H1 (cell line): Measurements from ENCODE around the gene CIC. TPM values are rescaled to one million over a fixed set of nuclear protein-coding genes. Genes with fewer than 3 reads are reported as not detected.

Experiments used
- ATF3 ChIP-seq: IDR thresholded peaks from 2 replicates; pipeline ENCODE4 v1.6.1; 2011; ENCODE audit warnings: low read depth, mild to moderate bottlenecking, low read length; ENCODE audit not compliant: insufficient read depth
- BRCA1 ChIP-seq: IDR thresholded peaks from 2 replicates; pipeline ENCODE4 v1.6.1; 2012; ENCODE audit warnings: low read depth, low read length, improper control_type of control experiment
- CBX5 ChIP-seq: fragments of 300-800, 300-1000 bp; sonication (generic); IDR thresholded peaks from 2 replicates; pipeline ENCODE4 v1.7.1; 2016; ENCODE audit warnings: antibody characterized with exemption, low read length, low read depth
- CBX8 ChIP-seq: fragments of 300-800, 300-1000 bp; sonication (generic); IDR thresholded peaks from 2 replicates; pipeline ENCODE4 v1.7.1; 2016; ENCODE audit warnings: low read depth, low read length, borderline replicate concordance
- JUND ChIP-seq: IDR thresholded peaks from 2 replicates; pipeline ENCODE4 v1.6.1; 2011; ENCODE audit warnings: mild to moderate bottlenecking, improper control_type of control experiment, low read length
- RAD21 ChIP-seq, 2 experiments: IDR thresholded peaks in 1 of 2; conservative IDR thresholded peaks in 1 of 2; 2 replicates each; pipeline ENCODE4 v1.6.1; 2011; ENCODE audit warnings: low read depth in 2 of 2, low read length in 2 of 2, improper control_type of control experiment in 1 of 2, inconsistent platforms in 1 of 2, mild to moderate bottlenecking in 1 of 2, moderate library complexity in 1 of 2
- TAF1 ChIP-seq: IDR thresholded peaks from 2 replicates; pipeline ENCODE4 v1.6.1; 2011; ENCODE audit warnings: mild to moderate bottlenecking, low read depth, low read length
- YY1 ChIP-seq: IDR thresholded peaks from 2 replicates; pipeline ENCODE4 v1.6.1; 2011; ENCODE audit warnings: low read depth, mild to moderate bottlenecking, low read length
- polyA plus RNA-seq, 7 experiments: library from polyadenylated mRNA; depleted of rRNA in 3 of 7; stranded (reverse) in 5 of 7; unstranded in 2 of 7; fragments of >200 nt in 5 of 7; fragments of 200-250 nt in 2 of 7; gene quantifications; 1 replicate in 5 of 7; 2 replicates in 1 of 7; 4 replicates in 1 of 7; pipeline versions ENCODE4 v1.2.1 to v1.2.3, GENCODE V29; 2011 to 2013; ENCODE audit warnings: missing spikeins in 2 of 7, mixed read lengths in 2 of 7
- total RNA-seq: library from RNA; stranded (reverse); fragmentation: NEBNext Ultra II Directional; extraction: Animal tissue kit (Norgen Biotek cat#: 25700); gene quantifications from 2 replicates; pipeline ENCODE4 v1.2.1, GENCODE V29; 2021
- TF ChIP-seq, protein P1 (sequence below): fragments of 300-600 bp; sonication (generic); IDR thresholded peaks from 2 replicates; pipeline ENCODE4 v1.7.1; 2012; ENCODE audit warnings: low read length, moderate library complexity, mild to moderate bottlenecking, inconsistent platforms; ENCODE audit not compliant: insufficient replicate concordance

The CIC gene
- total and polyA plus RNA-seq, 2 of the 8 experiments (the other 6 are each of a cell fraction or from before 2014, with no cell fraction given) = 13.2 to 43.6 TPM

DNA sequence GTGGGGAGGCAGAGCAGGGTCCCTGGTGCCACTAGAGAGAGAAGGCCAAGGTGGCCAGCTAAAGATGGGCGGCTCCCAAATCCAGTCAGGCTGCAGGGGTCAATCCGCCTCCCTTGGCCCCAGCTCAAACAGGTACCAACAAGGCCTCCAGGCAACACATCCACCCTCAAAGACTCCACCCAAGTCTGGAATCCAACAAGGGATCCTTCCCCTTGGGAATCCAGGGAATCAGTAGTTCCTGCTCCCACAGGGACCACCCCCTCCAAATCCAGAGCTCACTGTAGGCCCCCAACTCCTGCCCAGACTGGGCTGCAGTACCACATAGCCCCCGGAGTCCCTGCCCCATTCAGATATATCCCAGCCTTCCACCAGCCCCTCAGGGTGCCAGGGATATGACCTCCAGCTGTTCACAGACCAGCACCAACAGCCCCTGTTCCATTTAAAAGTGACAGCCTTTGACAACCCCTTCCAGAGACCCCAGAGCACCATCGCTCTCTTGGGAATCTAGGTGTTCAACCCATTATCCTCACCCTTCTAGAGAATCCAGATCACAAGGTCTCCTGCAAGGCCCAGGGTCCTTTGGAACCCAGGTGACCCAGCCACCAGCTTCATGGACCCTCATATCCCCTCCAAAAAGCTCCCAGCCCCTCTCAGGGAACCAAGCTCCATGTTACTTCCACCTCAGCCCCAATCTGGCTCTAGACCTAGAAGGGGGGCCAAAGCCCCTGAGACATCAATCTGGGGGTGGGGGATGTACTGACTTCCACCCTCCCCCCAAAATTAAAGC, 17.3 kb upstream of the CIC start (continued):
- TF ChIP-seq, protein P1, sequence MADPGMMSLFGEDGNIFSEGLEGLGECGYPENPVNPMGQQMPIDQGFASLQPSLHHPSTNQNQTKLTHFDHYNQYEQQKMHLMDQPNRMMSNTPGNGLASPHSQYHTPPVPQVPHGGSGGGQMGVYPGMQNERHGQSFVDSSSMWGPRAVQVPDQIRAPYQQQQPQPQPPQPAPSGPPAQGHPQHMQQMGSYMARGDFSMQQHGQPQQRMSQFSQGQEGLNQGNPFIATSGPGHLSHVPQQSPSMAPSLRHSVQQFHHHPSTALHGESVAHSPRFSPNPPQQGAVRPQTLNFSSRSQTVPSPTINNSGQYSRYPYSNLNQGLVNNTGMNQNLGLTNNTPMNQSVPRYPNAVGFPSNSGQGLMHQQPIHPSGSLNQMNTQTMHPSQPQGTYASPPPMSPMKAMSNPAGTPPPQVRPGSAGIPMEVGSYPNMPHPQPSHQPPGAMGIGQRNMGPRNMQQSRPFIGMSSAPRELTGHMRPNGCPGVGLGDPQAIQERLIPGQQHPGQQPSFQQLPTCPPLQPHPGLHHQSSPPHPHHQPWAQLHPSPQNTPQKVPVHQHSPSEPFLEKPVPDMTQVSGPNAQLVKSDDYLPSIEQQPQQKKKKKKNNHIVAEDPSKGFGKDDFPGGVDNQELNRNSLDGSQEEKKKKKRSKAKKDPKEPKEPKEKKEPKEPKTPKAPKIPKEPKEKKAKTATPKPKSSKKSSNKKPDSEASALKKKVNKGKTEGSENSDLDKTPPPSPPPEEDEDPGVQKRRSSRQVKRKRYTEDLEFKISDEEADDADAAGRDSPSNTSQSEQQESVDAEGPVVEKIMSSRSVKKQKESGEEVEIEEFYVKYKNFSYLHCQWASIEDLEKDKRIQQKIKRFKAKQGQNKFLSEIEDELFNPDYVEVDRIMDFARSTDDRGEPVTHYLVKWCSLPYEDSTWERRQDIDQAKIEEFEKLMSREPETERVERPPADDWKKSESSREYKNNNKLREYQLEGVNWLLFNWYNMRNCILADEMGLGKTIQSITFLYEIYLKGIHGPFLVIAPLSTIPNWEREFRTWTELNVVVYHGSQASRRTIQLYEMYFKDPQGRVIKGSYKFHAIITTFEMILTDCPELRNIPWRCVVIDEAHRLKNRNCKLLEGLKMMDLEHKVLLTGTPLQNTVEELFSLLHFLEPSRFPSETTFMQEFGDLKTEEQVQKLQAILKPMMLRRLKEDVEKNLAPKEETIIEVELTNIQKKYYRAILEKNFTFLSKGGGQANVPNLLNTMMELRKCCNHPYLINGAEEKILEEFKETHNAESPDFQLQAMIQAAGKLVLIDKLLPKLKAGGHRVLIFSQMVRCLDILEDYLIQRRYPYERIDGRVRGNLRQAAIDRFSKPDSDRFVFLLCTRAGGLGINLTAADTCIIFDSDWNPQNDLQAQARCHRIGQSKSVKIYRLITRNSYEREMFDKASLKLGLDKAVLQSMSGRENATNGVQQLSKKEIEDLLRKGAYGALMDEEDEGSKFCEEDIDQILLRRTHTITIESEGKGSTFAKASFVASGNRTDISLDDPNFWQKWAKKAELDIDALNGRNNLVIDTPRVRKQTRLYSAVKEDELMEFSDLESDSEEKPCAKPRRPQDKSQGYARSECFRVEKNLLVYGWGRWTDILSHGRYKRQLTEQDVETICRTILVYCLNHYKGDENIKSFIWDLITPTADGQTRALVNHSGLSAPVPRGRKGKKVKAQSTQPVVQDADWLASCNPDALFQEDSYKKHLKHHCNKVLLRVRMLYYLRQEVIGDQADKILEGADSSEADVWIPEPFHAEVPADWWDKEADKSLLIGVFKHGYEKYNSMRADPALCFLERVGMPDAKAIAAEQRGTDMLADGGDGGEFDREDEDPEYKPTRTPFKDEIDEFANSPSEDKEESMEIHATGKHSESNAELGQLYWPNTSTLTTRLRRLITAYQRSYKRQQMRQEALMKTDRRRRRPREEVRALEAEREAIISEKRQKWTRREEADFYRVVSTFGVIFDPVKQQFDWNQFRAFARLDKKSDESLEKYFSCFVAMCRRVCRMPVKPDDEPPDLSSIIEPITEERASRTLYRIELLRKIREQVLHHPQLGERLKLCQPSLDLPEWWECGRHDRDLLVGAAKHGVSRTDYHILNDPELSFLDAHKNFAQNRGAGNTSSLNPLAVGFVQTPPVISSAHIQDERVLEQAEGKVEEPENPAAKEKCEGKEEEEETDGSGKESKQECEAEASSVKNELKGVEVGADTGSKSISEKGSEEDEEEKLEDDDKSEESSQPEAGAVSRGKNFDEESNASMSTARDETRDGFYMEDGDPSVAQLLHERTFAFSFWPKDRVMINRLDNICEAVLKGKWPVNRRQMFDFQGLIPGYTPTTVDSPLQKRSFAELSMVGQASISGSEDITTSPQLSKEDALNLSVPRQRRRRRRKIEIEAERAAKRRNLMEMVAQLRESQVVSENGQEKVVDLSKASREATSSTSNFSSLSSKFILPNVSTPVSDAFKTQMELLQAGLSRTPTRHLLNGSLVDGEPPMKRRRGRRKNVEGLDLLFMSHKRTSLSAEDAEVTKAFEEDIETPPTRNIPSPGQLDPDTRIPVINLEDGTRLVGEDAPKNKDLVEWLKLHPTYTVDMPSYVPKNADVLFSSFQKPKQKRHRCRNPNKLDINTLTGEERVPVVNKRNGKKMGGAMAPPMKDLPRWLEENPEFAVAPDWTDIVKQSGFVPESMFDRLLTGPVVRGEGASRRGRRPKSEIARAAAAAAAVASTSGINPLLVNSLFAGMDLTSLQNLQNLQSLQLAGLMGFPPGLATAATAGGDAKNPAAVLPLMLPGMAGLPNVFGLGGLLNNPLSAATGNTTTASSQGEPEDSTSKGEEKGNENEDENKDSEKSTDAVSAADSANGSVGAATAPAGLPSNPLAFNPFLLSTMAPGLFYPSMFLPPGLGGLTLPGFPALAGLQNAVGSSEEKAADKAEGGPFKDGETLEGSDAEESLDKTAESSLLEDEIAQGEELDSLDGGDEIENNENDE = no peak
- no peak for TF ChIP-seq CBX5
- TF ChIP-seq JUND = no peak
- TF ChIP-seq RAD21 (IDR thresholded peaks at IDR 0.05 in 1 of 2, conservative IDR thresholded peaks at IDR 0.05 in 1 of 2; ENCODE audit: low read depth in 2 of 2, low read length in 2 of 2) = no peak
- TF ChIP-seq CBX8 = no peak
- no peak for TF ChIP-seq TAF1
- TF ChIP-seq BRCA1 = no peak
- no peak for TF ChIP-seq YY1
- no peak for TF ChIP-seq ATF3
